Stimulated activated naive CD8-positive, alpha-beta T cell treated with anti-CD3 and anti-CD28 coated beads, Interleukin-15, Interleukin-2, amounts not matched to agents 100 U/mL and 50 U/mL, for 24 hours (primary cell): ENCODE measurements around the gene FBRS.
"Not testable (repeated sequence)": the region's sequence is repeated elsewhere in the genome, so short reads cannot be mapped to it uniquely, and the experiment has no call there.

ENCODE experiments used
- ATAC-seq: fragments of 150-1000 bp; cut with Tn5 transposase; one replicate; pipeline ENCODE4 v1.10.0; 2021
- DNase-seq: peaks from one replicate; pipeline ENCODE4 v3.0.0; 2021

FBRS gene

DNA sequence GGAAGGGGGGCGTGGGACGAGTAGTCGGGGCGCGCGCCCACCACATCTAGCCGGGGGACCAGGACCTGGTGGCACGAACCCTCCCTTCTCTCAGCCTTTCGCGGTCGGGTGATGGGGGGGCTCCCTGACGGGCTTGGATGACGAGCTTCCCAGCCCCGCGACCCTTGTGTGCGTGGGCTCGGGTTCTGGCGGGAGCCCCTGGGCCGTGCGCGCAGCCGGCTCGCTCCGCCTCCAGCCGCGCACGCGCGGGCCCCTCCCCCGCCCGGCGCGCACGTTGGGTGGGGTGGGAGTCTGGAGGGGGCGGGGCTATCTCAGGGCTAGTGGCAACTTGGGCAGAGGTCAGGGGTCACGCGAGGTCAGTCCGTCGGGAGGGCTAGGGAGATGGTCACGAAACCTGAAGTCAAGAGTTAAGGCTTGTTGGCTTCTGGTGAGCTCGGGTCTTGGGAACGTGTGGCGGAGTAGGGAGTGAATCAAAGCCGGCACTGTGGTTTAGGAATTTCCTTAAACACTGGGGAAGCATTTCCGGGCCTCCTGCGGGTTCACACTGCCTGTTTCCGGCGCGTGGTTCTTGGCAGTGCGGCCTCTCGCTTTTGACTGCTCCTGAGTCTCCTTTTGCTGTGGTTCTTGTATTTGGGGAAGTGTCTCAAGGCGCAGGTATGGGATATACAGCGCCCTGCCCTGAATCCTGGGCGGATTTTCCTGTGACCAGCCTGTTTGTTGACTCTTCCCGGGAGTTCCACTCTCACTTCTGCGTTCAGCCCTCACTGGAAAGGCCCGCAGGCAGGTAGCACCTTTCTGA, 40.8 kb downstream of the FBRS start, which contains the start of gene SRCAP:
SRCAP (plus strand) TSS at position 356 of the 799 bp plus-strand sequence. CDS start 1,654 bp downstream, outside the sequence.
- ATAC-seq = peak; percentile 54
- DNase-seq = peak; percentile 92

DNA sequence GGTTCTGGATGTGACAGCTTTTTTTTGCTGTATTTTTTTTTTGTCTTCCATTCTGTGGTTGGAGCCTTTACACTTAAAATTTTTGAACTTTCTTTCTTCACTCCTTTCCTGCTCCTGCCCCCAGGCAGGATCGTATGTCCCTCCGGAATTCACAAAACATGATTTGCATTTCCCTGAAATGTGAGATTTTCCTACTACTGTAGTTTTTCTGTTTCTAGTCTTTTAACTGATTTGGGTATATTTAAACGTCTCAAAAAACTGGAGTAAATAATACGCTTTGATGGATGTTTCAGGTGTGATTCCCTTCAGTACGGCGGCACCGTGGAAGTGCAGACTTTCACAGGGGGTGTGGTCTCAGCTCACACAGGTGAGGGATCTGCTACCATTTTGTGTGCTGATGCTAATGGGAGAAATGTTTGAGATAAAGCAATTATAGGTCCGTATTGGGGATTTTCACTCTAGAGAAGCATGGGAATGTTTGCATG, 41.4 kb downstream of the FBRS start:
- DNase-seq (no peak), ATAC-seq (no peak)

GRCh38 chr16:30700491-30700890, 42.3 kb downstream of the FBRS start:
- ATAC-seq (no peak), DNase-seq (no peak)

DNA sequence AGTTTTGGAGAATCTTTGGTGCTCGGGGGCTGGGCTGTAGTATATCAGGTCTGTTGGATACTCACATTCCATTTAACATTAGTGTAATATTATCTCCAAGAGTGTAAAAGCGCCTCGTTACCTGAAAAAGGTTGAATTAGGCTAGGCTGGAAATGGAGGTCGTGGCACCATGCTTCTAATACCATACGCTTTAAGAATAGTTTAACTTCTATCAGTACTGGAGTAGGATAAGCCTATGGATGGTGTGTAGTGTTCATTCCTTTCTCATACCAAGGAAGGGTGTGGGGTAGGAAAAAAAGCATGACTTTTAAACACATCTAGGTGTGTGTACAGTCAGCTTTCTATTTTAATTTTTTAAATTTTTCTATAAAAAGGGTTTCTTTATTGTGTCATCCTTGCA, 42.7 kb downstream of the FBRS start:
- no peak for DNase-seq

GRCh38 chr16:30703071-30703470, 44.8 kb downstream of the FBRS start:
- ATAC-seq, DNase-seq: not testable (repeated sequence)

More for the DNA sequence above, 42.7 kb downstream of the FBRS start:
- ATAC-seq = no peak

- DNase-seq (no peak), ATAC-seq (no peak)
Observed at GRCh38 chr16:30703971-30704370, 45.7 kb downstream of the FBRS start.

DNA sequence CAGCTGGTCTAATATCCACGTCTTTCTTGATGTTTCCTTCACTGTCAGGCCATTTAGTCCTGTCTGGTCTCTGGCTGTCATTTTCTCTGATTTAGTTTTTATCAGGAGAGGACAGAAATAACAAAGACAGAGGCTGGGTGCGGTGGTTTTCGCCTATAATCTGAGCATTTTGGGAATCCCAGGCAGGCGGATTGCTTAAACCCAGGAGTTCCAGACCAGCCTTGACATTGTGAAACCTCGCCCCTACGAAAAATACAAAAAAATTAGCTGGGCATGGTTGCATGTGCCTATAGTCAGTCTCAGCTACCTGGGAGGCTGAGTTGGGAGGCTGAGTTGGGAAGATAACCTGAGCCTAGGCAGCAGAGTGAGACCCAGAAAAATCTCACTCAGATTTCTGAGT, 47.8 kb downstream of the FBRS start:
- DNase-seq (no peak), ATAC-seq (no peak)

DNA sequence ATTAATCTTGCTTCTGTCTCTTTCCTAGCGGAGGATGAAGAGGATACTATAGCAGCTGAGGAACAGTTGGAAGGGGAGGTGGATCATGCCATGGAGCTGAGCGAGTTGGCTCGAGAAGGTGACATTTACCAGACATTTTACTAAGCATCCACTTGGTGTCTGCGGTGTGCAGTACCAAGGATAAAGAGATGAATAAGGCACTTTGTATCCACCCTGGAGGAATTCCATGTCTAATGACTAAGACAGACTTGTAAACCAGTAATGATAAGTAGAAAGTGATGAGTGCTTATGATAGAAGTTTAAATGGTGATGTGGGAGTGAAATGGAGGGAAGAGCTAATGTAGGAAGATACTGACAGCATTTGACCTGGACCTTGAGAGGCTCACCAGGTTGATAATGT, 52.7 kb downstream of the FBRS start:
- ATAC-seq (no peak), DNase-seq (no peak)

- DNase-seq (no peak), ATAC-seq (no peak)
Observed at GRCh38 chr16:30711712-30712111, 53.5 kb downstream of the FBRS start.

DNA sequence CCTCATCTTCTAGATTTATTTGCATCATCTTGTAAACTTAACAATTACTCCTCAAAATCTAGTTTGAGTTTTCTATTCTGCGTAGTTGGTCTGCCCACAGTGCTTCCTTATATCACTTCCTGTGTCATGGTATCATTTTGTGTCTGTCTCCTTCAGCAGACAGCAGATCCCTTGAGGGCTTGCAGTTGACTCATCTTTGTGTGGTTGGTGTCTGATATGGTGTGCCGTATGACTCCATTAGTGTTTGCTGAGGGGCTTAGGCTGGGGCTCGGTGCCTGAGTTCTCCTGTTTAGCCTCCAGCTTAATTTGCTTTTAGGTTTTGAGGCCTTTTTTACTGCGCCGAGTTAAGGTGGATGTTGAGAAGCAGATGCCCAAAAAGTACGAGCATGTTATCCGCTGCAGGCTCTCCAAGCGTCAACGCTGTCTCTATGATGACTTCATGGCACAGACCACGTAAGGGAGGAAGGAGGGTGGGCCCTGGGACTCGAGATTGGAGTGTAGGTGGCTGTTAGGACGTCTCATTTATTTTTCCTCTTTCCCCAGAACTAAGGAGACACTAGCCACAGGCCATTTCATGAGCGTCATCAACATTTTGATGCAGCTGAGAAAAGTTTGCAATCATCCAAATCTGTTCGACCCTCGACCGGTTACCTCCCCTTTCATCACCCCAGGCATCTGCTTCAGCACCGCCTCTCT, 57.7 kb downstream of the FBRS start:
- peak; percentile 36 for DNase-seq
- ATAC-seq = peak; percentile 98

DNA sequence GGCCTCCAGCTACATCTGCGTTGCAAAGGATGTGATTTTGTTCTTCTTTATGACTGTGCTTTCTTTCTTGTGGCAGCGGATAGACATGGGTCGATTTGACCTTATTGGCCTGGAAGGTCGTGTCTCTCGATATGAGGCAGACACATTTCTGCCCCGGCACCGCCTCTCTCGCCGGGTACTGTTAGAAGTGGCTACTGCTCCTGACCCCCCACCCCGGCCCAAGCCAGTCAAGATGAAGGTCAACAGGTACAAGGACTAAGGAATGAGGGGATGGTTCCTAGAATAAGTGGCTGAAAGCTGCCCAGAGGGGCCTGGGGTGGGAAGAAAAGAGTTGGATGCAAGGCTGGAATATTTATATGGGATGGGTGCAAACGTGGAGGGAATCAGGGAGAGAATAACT, 61.9 kb downstream of the FBRS start:
- no peak for ATAC-seq

More for the DNA sequence above, 61.9 kb downstream of the FBRS start:
- DNase-seq = no peak
